HG02981 (cell line): ENCODE data around the gene TSEN54.

Source experiments
- ATAC-seq: cut with Tn5 transposase; IDR thresholded peaks from one replicate; pipeline ENCODE4 v1.9.1; 2021; ENCODE audit warnings: mild to moderate bottlenecking, moderate library complexity; ENCODE audit not compliant: unreplicated experiment

Gene TSEN54

GRCh38 chr17:75561927-75562603 is 45.7 kb downstream of the TSEN54 start:
- ATAC-seq, result no peak

GRCh38 chr17:75563063-75563758 is 46.9 kb downstream of the TSEN54 start:
- no peak for ATAC-seq

GRCh38 chr17:75564195-75564594 is 47.9 kb downstream of the TSEN54 start:
- no peak for ATAC-seq

- no peak for ATAC-seq
Observed at GRCh38 chr17:75565066-75565465, 48.7 kb downstream of the TSEN54 start.

DNA sequence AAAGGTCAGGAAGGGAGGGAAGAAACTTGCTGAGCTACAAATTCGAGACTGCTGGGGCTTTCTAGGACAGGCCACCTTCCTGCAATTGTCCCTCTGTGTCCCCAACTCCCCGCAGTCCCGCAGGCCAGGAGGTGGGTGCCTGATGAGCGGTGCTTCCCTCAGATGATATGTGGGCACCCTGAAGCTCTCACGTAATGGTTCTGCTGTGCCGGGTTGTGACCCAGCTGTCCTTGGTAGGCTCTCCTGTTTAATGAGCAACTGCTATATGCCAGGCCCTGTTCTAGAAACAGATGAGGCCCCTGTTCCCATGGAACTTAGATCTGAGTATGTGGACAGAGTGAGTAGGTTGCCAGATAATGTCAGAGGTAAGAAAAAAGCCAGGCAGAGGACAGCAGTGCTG is 49.3 kb downstream of the TSEN54 start:
- ATAC-seq, result no peak

- no peak for ATAC-seq
Observed at GRCh38 chr17:75566416-75566815, 50.1 kb downstream of the TSEN54 start.

GRCh38 chr17:75566834-75567233 is 50.5 kb downstream of the TSEN54 start:
- no peak for ATAC-seq

DNA sequence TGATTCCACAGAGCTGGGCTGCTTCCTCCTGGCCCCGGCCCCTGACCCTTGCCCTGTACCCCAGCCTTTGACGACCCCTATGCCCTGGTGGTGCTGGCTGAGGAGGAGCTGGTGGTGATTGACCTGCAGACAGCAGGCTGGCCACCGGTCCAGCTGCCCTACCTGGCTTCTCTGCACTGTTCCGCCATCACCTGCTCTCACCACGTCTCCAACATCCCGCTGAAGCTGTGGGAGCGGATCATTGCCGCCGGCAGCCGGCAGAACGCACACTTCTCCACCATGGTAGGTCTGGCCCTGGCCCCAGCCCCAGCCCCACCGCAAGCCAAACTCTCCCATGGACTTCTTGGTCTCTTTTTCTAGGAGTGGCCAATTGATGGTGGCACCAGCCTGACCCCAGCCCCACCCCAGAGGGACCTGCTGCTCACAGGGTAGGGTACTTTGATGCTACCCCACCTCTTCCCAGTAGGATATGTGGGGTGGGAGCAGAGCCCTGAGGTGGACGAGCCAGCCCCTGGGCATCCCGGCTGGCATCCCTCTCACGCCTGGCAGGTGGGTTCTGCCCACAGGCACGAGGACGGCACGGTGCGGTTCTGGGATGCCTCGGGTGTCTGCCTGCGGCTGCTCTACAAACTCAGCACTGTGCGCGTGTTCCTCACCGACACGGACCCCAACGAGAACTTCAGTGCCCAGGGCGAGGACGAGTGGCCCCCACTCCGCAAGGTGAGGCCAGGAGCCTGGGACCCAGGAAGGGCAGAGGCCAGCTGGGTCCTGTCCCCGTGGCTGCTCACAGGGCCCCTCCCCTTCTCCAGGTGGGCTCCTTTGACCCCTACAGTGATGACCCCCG is 52.3 kb downstream of the TSEN54 start:
- ATAC-seq, result no peak

DNA sequence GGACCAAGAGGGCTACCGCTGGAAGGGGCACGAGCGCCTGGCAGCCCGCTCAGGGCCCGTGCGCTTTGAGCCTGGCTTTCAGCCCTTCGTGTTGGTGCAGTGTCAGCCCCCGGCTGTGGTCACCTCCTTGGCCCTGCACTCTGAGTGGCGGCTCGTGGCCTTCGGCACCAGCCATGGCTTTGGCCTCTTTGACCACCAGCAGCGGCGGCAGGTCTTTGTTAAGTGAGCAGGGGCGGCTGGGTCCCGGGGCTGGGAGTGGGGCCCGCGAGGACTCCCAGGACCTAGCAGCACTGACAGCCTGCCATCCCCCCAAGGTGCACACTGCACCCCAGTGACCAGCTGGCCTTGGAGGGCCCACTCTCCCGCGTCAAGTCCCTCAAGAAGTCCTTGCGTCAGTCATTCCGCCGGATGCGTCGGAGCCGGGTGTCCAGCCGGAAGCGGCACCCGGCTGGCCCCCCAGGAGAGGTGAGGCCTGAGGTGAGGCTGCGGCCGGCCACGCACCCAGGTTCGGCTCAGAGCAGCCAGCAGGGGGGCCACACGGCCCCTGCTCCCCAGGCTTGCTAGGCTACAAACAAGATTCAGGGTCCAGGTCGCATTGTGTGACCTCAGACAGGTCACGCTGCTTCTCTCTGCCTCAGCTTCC is 53.8 kb downstream of the TSEN54 start:
- no peak for ATAC-seq

DNA sequence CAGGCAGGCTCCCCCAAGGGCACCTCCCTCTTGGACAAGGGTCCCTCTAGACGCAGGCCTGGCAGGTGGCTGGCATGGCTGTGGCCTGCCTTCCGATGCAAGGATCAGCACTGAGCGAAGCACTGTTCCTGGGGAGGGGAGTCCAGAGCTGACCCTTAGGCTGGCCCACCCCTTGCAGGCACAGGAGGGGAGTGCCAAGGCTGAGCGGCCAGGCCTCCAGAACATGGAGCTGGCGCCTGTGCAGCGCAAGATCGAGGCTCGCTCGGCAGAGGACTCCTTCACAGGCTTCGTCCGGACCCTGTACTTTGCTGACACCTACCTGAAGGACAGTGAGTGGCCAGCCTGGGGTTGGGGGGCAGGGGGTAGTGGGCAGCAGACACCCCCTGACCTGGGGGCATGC is 54.4 kb downstream of the TSEN54 start:
- ATAC-seq, result no peak

GRCh38 chr17:75571197-75571884 is 55.0 kb downstream of the TSEN54 start:
- ATAC-seq, result no peak

GRCh38 chr17:75571885-75572215 is 55.5 kb downstream of the TSEN54 start:
- ATAC-seq, result no peak

- ATAC-seq, result no peak
Observed at GRCh38 chr17:75572713-75573539, 56.6 kb downstream of the TSEN54 start.

DNA sequence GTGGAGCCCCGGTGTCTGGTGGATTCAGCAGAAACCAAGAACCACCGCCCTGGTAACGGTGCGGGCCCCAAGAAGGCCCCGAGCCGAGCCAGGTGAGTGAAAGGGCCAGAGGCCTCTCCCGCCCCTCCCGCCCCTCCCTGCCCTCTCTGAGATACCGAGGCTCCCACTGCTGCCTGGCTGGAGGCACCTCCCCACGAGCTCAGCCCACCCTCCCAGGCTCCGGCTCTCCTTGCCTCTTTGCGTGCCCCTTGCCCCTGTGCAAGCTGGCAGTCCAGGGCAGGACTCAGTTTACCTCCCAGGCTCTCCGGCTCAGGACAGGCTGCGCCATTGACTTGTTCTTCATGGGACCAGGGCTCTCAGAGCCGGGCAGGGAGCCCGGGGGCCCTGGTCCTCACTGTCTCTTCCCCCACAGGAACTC is 57.2 kb downstream of the TSEN54 start:
- ATAC-seq, result no peak

GRCh38 chr17:75573994-75574393 is 57.7 kb downstream of the TSEN54 start:
- no peak for ATAC-seq
